Ishikawa (cell line): ENCODE data around the gene SCNN1B.

Experiments used
- CEBPB ChIP-seq: IDR thresholded peaks from 2 replicates; pipeline ENCODE4 v1.6.1; 2012
- CREB1 ChIP-seq: IDR thresholded peaks from 2 replicates; pipeline ENCODE4 v1.6.1; 2012; ENCODE audit warnings: low read depth
- EGR1 ChIP-seq: IDR thresholded peaks from 2 replicates; pipeline ENCODE4 v1.6.1; 2012
- EP300 ChIP-seq: IDR thresholded peaks from 2 replicates; pipeline ENCODE4 v1.6.1; 2012; ENCODE audit warnings: borderline replicate concordance
- FOXM1 ChIP-seq: IDR thresholded peaks from 2 replicates; pipeline ENCODE4 v1.6.1; 2012; ENCODE audit warnings: low read depth, borderline replicate concordance
- NFIC ChIP-seq: IDR thresholded peaks from 2 replicates; pipeline ENCODE4 v1.6.1; 2012
- RAD21 ChIP-seq: IDR thresholded peaks from 2 replicates; pipeline ENCODE4 v1.6.1; 2012; ENCODE audit warnings: low read depth
- TAF1 ChIP-seq: IDR thresholded peaks from 2 replicates; pipeline ENCODE4 v1.6.1; 2012; ENCODE audit warnings: low read depth, mild to moderate bottlenecking
- TCF12 ChIP-seq: IDR thresholded peaks from 2 replicates; pipeline ENCODE4 v1.6.1; 2012; ENCODE audit warnings: low read depth
- TEAD4 ChIP-seq: IDR thresholded peaks from 2 replicates; pipeline ENCODE4 v1.6.1; 2012
- YY1 ChIP-seq: IDR thresholded peaks from 2 replicates; pipeline ENCODE4 v1.6.1; 2012; ENCODE audit warnings: low read depth
- ZBTB7A ChIP-seq: IDR thresholded peaks from 2 replicates; pipeline ENCODE4 v1.6.1; 2012; ENCODE audit warnings: low read depth
- TF ChIP-seq, protein P1 (sequence below): IDR thresholded peaks from 2 replicates; pipeline ENCODE4 v1.6.1; 2012
- TF ChIP-seq, protein P2 (sequence below): IDR thresholded peaks from 2 replicates; pipeline ENCODE4 v1.6.1; 2012; ENCODE audit warnings: low read depth, mild to moderate bottlenecking
- TF ChIP-seq, protein P3 (sequence below): IDR thresholded peaks from 2 replicates; pipeline ENCODE4 v1.6.1; 2012

SCNN1B gene

DNA sequence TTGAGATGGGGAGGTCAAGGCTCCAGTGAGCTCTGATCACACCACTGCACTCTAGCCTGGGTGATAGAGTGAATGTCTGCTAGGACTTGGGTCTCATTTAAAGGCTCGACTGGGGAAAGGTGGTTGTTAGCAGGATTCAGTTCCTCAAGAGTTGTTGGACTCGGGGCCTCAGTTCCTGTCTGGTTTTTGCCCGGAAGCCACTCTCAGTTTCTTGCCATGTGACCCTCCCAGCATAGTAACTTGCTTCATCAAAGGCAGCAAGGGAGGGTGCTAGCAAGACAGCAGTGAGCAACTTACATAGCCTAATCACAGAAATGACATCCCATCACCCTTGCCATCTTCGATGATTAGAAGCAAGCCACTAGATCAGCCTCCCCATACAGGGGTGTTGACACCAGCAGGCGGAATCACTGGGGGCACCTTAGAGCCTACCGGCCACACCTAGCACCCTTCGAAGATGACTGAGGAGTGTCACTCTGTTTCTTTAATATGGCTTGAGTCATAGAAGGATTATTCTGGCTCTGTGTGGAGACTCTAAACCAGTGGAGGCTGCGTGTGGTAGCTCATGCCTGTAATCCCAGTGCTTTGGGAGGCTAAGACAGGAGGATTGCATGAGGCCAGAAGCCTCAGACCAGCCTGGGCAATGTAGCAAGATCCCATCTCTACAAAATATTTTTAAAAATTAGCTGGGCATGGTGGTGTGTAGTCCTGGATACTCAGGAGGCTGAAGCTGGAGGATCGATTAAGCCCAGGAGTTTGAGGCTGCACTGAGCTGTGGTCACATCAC lies 13.2 kb upstream of the SCNN1B start:
- TF ChIP-seq FOXM1 (no peak), TCF12 (no peak), CREB1 (no peak), EGR1 (no peak), EP300 (no peak), TAF1 (no peak), TEAD4 (no peak)
- TF ChIP-seq, protein P1, sequence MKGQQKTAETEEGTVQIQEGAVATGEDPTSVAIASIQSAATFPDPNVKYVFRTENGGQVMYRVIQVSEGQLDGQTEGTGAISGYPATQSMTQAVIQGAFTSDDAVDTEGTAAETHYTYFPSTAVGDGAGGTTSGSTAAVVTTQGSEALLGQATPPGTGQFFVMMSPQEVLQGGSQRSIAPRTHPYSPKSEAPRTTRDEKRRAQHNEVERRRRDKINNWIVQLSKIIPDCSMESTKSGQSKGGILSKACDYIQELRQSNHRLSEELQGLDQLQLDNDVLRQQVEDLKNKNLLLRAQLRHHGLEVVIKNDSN, result no peak
- TF ChIP-seq, protein P2, sequence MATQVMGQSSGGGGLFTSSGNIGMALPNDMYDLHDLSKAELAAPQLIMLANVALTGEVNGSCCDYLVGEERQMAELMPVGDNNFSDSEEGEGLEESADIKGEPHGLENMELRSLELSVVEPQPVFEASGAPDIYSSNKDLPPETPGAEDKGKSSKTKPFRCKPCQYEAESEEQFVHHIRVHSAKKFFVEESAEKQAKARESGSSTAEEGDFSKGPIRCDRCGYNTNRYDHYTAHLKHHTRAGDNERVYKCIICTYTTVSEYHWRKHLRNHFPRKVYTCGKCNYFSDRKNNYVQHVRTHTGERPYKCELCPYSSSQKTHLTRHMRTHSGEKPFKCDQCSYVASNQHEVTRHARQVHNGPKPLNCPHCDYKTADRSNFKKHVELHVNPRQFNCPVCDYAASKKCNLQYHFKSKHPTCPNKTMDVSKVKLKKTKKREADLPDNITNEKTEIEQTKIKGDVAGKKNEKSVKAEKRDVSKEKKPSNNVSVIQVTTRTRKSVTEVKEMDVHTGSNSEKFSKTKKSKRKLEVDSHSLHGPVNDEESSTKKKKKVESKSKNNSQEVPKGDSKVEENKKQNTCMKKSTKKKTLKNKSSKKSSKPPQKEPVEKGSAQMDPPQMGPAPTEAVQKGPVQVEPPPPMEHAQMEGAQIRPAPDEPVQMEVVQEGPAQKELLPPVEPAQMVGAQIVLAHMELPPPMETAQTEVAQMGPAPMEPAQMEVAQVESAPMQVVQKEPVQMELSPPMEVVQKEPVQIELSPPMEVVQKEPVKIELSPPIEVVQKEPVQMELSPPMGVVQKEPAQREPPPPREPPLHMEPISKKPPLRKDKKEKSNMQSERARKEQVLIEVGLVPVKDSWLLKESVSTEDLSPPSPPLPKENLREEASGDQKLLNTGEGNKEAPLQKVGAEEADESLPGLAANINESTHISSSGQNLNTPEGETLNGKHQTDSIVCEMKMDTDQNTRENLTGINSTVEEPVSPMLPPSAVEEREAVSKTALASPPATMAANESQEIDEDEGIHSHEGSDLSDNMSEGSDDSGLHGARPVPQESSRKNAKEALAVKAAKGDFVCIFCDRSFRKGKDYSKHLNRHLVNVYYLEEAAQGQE, result no peak

DNA sequence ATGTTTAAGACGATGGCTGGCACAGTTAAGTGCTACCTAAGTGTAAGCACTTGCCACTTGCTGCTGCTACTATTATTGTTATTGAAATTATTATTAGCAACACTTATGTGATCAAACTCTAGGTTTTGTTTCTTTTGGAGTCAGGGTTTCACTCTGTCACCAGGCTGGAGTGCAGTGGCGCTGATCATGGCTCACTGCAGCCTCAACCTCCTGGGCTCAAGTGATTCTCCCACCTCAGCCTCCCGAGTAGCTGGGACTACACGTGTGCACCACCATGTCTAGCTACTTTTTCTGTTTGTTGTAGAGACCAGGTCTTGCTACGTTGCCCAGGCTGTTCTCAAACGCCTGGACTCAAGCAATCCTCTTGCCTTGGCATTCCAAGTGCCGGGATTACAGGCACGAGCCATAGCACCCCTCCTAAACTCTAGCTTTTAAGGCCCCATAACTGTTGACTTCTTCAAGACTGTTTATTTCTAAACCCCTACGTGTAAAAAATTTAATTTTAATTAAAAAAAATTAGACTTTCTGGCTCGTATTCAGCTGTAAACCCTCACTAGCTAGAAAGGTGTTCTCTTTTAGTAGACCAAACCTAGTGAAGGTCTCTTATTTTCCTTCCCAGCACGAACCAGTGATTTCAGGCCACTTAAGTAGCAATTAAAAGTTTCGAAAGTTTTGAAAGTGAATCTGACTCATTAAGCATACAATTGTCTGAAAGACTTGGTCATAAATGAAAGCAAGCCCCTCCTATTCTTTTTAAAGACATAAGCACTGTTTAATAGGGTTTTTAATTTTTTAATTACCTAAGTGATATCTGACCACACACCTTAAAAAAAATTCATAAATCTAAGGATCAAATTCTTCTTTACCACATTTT lies 11.7 kb upstream of the SCNN1B start:
- TF ChIP-seq, protein P2, result no peak
- TF ChIP-seq CEBPB (no peak), CREB1 (no peak), NFIC (no peak), YY1 (no peak)

DNA sequence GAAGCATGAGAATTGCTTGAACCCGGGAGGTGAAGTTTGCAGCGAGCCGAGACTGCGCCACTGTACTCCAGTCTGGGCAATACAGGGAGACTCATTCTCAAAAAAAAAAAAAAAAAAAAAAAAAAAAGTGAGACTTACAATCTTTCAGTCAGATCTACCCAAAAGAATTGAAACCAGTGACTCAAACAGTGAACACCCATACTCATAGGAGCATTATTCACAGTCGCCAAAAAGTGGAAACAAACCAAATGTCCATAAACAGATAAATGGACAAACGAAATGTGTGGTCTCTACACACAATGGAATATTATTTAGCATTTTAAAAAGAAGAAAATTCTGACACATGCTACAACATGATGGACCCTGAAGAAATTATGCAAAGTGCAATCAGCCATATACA lies 9.1 kb upstream of the SCNN1B start:
- TF ChIP-seq EGR1, result no peak
- TF ChIP-seq, protein P1, result no peak
- no peak for TF ChIP-seq YY1
- no peak for TF ChIP-seq ZBTB7A
- TF ChIP-seq CREB1, result no peak
- no peak for TF ChIP-seq EP300
- TF ChIP-seq RAD21, result no peak
- TF ChIP-seq NFIC, result no peak
- no peak for TF ChIP-seq TAF1
- TF ChIP-seq, protein P3, sequence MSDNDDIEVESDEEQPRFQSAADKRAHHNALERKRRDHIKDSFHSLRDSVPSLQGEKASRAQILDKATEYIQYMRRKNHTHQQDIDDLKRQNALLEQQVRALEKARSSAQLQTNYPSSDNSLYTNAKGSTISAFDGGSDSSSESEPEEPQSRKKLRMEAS, result no peak
- TF ChIP-seq, protein P2, result no peak
- TF ChIP-seq TEAD4, result no peak
- TF ChIP-seq TCF12, result no peak
- TF ChIP-seq FOXM1, result no peak
- TF ChIP-seq CEBPB, result no peak

DNA sequence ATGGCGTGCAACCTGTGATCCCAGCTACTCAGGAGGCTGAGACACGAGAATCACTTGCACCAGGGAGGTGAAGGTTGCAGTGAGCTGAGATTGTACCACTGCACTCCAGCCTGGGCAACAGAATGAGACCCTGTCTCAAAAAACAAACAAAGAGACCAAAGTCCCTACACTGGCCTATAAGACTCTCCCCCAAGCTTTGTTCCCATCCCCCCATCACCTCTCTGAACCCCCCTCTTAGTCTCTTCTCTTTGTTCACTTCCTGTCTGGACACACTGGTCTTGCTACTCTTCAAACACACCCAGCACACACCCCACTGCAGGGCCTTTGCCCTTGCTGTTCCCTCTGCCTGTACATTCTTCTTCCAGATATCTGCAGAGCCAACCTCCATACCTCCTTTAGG lies 7.8 kb upstream of the SCNN1B start:
- no peak for TF ChIP-seq TCF12
- TF ChIP-seq NFIC, result no peak
- no peak for TF ChIP-seq RAD21
- TF ChIP-seq ZBTB7A, result no peak
- TF ChIP-seq, protein P1, result no peak
- no peak for TF ChIP-seq TEAD4
- no peak for TF ChIP-seq EP300
- TF ChIP-seq TAF1, result no peak
- no peak for TF ChIP-seq CREB1
- TF ChIP-seq CEBPB, result no peak
- TF ChIP-seq, protein P3, result no peak
- TF ChIP-seq, protein P2, result no peak
- TF ChIP-seq EGR1, result no peak
